ENCODE results near the gene ST8SIA6.

- TF ChIP-seq CTCF (IDR thresholded peaks at IDR 0.05) (no peak), POLR2A (IDR thresholded peaks at IDR 0.05) (no peak), EP300 (IDR thresholded peaks at IDR 0.05) (no peak)
Measured at GRCh38 chr10:17457083-17457482, 2.7 kb upstream of the ST8SIA6 start.

All from sigmoid colon (tissue), 4 donors.